ENCODE data around the gene IFNL1. TPM values are rescaled to one million over a fixed set of nuclear protein-coding genes. Genes with fewer than 3 reads are reported as not detected.

IFNL1 gene
- total and polyA plus RNA-seq, 2 donors (not counting 3 experiments of a cell fraction or from before 2014, with no cell fraction given): not detected

DNA sequence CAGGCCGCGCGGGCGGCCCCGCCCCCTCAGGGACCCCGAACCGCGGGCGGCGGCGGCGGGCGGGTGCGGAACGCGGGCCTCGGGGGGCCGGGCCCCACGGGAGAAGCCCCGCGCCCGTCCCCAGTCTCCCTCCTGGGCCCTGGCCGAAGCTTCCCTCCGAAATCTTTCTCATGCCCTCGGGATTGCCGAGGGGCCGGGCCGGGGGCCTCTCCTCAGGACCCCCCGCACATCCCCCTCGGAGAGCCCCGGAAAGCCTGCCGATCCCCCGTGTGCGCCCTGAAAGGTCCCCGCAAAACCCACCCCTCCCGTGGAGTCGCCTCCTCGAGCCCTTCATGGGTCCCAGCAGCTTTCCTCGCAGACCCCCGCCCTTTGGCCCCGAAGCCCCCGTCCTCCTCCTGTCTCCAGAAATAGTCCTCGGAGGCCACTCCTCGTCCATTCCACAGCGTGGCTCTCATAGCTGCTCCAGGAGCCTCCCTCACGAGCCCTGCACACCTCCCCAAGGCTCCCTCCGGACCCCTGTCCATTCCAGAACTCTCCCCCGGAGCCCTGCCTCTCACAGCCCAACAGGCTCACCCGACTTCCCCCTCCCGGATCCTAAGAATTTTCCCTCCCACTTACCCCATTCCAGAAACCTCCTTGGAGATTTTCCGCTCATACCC lies 46.6 kb downstream of the IFNL1 start:
- DNase-seq (ENCODE audit: low read depth, low spot score): no peak
- dilution Hi-C loops (cut with MboI; ENCODE audit: extremely low pct_ligation_motif_present, low sequenced_read_pairs) (no loop called here), intact Hi-C loops (cut with micrococcal nuclease) (loop anchor here (1.0 to 5.0 kb wide), 3 partner anchors 30 to 90 kb away; partner anchors contain the start of gene PLEKHG2)
- Histone ChIP-seq H3K4me2 (ENCODE audit: insufficient read depth, low read length) (peak overlapping the region; percentile 82), H3K9me1 (replicated peaks; ENCODE audit: control insufficient read depth, extremely low read depth, insufficient read depth, low read length) (no peaks in the 10 kb centered on the region), H3K4me1 (ENCODE audit: control insufficient read depth, extremely low read depth, insufficient read depth, low read length) (peaks cover 19% of the 10 kb centered on the region), H3K9me3 (replicated peaks; ENCODE audit: control insufficient read depth, insufficient read depth, low read length) (no peaks in the 10 kb centered on the region), H3K36me3 (ENCODE audit: control insufficient read depth in 2 of 2, extremely low read depth in 1 of 2, insufficient read depth in 2 of 2, low read length in 2 of 2) (no peaks in the 10 kb centered on the region), H3K79me2 (ENCODE audit: control insufficient read depth, insufficient read depth, low read length) (peaks cover 29% of the 10 kb centered on the region), H4K20me1 (replicated peaks; ENCODE audit: control insufficient read depth, extremely low read depth, insufficient read depth, low read length) (peaks cover 2% of the 10 kb centered on the region), H3K9ac (replicated peaks; ENCODE audit: extremely low read depth, insufficient read depth, low read length) (peak overlapping the region; percentile 88), H2AFZ (ENCODE audit: low read depth, low read length) (no peak overlapping the region), H3K4me3 (replicated peaks in 1 of 3; ENCODE audit: insufficient read depth in 1 of 3, low read depth in 1 of 3, low read length in 3 of 3) (peak overlapping the region; percentile 65 to 88 (median 67)), H3K27ac (ENCODE audit: insufficient read depth, low read depth, low read length) (peak overlapping the region; percentile 56), H3K27me3 (ENCODE audit: control insufficient read depth in 2 of 2, insufficient read depth in 2 of 2, low read length in 2 of 2) (no peaks in the 10 kb centered on the region)
- TF ChIP-seq POLR2AphosphoS5 (IDR thresholded peaks at IDR 0.05; ENCODE audit: insufficient read depth, low read depth, low read length): no peak
- no peak for TF ChIP-seq MYC (IDR thresholded peaks at IDR 0.05; ENCODE audit: low read depth, low read length)
- TF ChIP-seq, protein P1, sequence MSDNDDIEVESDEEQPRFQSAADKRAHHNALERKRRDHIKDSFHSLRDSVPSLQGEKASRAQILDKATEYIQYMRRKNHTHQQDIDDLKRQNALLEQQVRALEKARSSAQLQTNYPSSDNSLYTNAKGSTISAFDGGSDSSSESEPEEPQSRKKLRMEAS (IDR thresholded peaks at IDR 0.05; ENCODE audit: insufficient read depth, insufficient read length): no peak
- TF ChIP-seq, protein P2, sequence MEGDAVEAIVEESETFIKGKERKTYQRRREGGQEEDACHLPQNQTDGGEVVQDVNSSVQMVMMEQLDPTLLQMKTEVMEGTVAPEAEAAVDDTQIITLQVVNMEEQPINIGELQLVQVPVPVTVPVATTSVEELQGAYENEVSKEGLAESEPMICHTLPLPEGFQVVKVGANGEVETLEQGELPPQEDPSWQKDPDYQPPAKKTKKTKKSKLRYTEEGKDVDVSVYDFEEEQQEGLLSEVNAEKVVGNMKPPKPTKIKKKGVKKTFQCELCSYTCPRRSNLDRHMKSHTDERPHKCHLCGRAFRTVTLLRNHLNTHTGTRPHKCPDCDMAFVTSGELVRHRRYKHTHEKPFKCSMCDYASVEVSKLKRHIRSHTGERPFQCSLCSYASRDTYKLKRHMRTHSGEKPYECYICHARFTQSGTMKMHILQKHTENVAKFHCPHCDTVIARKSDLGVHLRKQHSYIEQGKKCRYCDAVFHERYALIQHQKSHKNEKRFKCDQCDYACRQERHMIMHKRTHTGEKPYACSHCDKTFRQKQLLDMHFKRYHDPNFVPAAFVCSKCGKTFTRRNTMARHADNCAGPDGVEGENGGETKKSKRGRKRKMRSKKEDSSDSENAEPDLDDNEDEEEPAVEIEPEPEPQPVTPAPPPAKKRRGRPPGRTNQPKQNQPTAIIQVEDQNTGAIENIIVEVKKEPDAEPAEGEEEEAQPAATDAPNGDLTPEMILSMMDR (IDR thresholded peaks at IDR 0.05; ENCODE audit: extremely low read depth in 1 of 2, insufficient read depth in 1 of 2, low read depth in 1 of 2, low read length in 2 of 2): no peak
- no peak for TF ChIP-seq FOS (IDR thresholded peaks at IDR 0.05; ENCODE audit: borderline replicate concordance, insufficient read depth, low read length)
- no peak for TF ChIP-seq POLR2A (IDR thresholded peaks at IDR 0.05; ENCODE audit: low read depth, low read length)
- TF ChIP-seq EZH2 (IDR thresholded peaks at IDR 0.05; ENCODE audit: borderline replicate concordance, low read depth, low read length, severe bottlenecking): no peak
- TF ChIP-seq JUN (IDR thresholded peaks at IDR 0.05; ENCODE audit: borderline replicate concordance, insufficient read depth, insufficient read length, low read depth): no peak
- no peak for TF ChIP-seq GATA2 (IDR thresholded peaks at IDR 0.05; ENCODE audit: insufficient read depth, insufficient read length, low read depth, low read length)
- no TSS peak for BruUV-seq (replicated peaks)
- ChIA-PET POLR2A (interaction anchor here (0.6 to 0.9 kb wide), 2 partner anchors 48 to 968 kb away, joined by 3 to 4 read pairs; partner anchors contain the start of genes MED29, PAF1 and PSMD8), CTCF (interaction anchor here (0.8 to 1.7 kb wide), 8 partner anchors 15 to 291 kb away, joined by 3 to 6 read pairs (median 4); partner anchors contain the start of gene RPS16)
- no peak for FAIRE-seq

Data from endothelial cell of umbilical vein (primary cell).